Naive B cell (primary cell): ENCODE results near the gene CNGB1. TPM values are rescaled to one million over a fixed set of nuclear protein-coding genes. Genes with fewer than 3 reads are reported as not detected.
A peak's percentile ranks its signal among the peaks of the same experiment; 100 is the strongest.
"Not testable (repeated sequence)": the region's sequence is repeated elsewhere in the genome, so short reads cannot be mapped to it uniquely, and the experiment has no call there.

Source experiments
- ATAC-seq, 2 donors: fragments of 150-1000 bp; cut with Tn5 transposase; 2 replicates each; pipeline ENCODE4 v1.10.0; 2021; ENCODE audit warnings: low read depth in 2 of 2, mild to moderate bottlenecking in 2 of 2, moderate library complexity in 2 of 2
- DNase-seq: peaks from one replicate; pipeline ENCODE4 v3.0.0; 2022
- H3K27ac Mint-ChIP-seq, 6 donors: one replicate each; pipeline ENCODE4 v1.8.0; 2020 to 2022; ENCODE audit warnings: mild to moderate bottlenecking in 6 of 6, mixed read lengths in 6 of 6, moderate library complexity in 5 of 6, inconsistent platforms in 2 of 6
- H3K27me3 Mint-ChIP-seq, 3 donors: one replicate each; pipeline ENCODE4 v1.8.0; 2021 to 2022; ENCODE audit warnings: mixed read lengths in 3 of 3, mild to moderate bottlenecking in 1 of 3
- H3K36me3 Mint-ChIP-seq, 2 donors: one replicate each; pipeline ENCODE4 v1.8.0; 2020 to 2022; ENCODE audit warnings: mixed read lengths in 2 of 2, inconsistent platforms in 1 of 2, mild to moderate bottlenecking in 1 of 2
- H3K4me1 Mint-ChIP-seq, 3 donors: one replicate each; pipeline ENCODE4 v1.8.0; 2020 to 2022; ENCODE audit warnings: mixed read lengths in 3 of 3, inconsistent platforms in 1 of 3, mild to moderate bottlenecking in 1 of 3, moderate library complexity in 1 of 3
- H3K4me3 Mint-ChIP-seq, 8 donors: one replicate each; pipeline ENCODE4 v1.8.0; 2020 to 2022; ENCODE audit warnings: mild to moderate bottlenecking in 8 of 8, mixed read lengths in 8 of 8, moderate library complexity in 8 of 8, inconsistent platforms in 2 of 8
- H3K9me3 Mint-ChIP-seq, 7 donors: one replicate each; pipeline ENCODE4 v1.8.0; 2020 to 2022; ENCODE audit warnings: mixed read lengths in 7 of 7, mild to moderate bottlenecking in 5 of 7, inconsistent platforms in 2 of 7, moderate library complexity in 1 of 7
- polyA plus RNA-seq, 6 donors: library from polyadenylated mRNA; unstranded; fragments of 300-500 nt; fragmentation: Illumina TruSeq; gene quantifications; one replicate each; pipeline ENCODE4 v1.2.3, GENCODE V29; 2021; ENCODE audit warnings: low read depth in 6 of 6

Gene CNGB1
- polyA plus RNA-seq, 6 donors from 2014 or later: not detected

GRCh38 chr16:57844416-57845030 lies 126.4 kb downstream of the CNGB1 start:
- H3K27ac Mint-ChIP-seq: no peak overlapping the region
- no peak overlapping the region for H3K4me3 Mint-ChIP-seq
- peaks cover 0 to 23% (median 7%) of the 10 kb centered on the region in 3 donors for H3K27me3 Mint-ChIP-seq
- no peaks in the 10 kb centered on the region for H3K36me3 Mint-ChIP-seq
- peaks cover 0 to 2% (median 0%) of the 10 kb centered on the region in 3 donors for H3K4me1 Mint-ChIP-seq
- DNase-seq (no peak), ATAC-seq (no peak)
- peaks cover 0 to 4% (median 0%) of the 10 kb centered on the region in 7 donors for H3K9me3 Mint-ChIP-seq

GRCh38 chr16:57843400-57843799 lies 127.5 kb downstream of the CNGB1 start:
- Mint-ChIP-seq H3K27ac (no peak overlapping the region), H3K27me3 (peaks cover 0 to 23% (median 7%) of the 10 kb centered on the region in 3 donors), H3K9me3 (peaks cover 0 to 4% (median 0%) of the 10 kb centered on the region in 7 donors), H3K4me3 (no peak overlapping the region), H3K36me3 (no peaks in the 10 kb centered on the region), H3K4me1 (peaks cover 0 to 2% (median 0%) of the 10 kb centered on the region in 3 donors)
- no peak for DNase-seq
- ATAC-seq: no peak

GRCh38 chr16:57842601-57843000 lies 128.3 kb downstream of the CNGB1 start:
- Mint-ChIP-seq H3K27me3 (peaks cover 0 to 22% (median 7%) of the 10 kb centered on the region in 3 donors), H3K27ac (no peak overlapping the region), H3K4me1 (peaks cover 0 to 2% (median 0%) of the 10 kb centered on the region in 3 donors), H3K4me3 (no peak overlapping the region), H3K36me3 (no peaks in the 10 kb centered on the region), H3K9me3 (peaks cover 0 to 4% (median 0%) of the 10 kb centered on the region in 7 donors)
- ATAC-seq (no peak), DNase-seq (no peak)

GRCh38 chr16:57840833-57841232 lies 130.1 kb downstream of the CNGB1 start:
- Mint-ChIP-seq H3K27me3 (peaks cover 0 to 16% (median 7%) of the 10 kb centered on the region in 3 donors), H3K4me3 (no peak overlapping the region), H3K36me3 (no peaks in the 10 kb centered on the region), H3K9me3 (no peaks in the 10 kb centered on the region), H3K27ac (no peak overlapping the region), H3K4me1 (no peaks in the 10 kb centered on the region)
- no peak for DNase-seq
- ATAC-seq: no peak

GRCh38 chr16:57838161-57838560 lies 132.8 kb downstream of the CNGB1 start:
- H3K27me3 Mint-ChIP-seq: peaks cover 4 to 8% (median 5%) of the 10 kb centered on the region in 3 donors
- H3K4me1 Mint-ChIP-seq: no peaks in the 10 kb centered on the region
- no peaks in the 10 kb centered on the region for H3K9me3 Mint-ChIP-seq
- no peak for DNase-seq
- no peaks in the 10 kb centered on the region for H3K36me3 Mint-ChIP-seq
- no peak overlapping the region for H3K4me3 Mint-ChIP-seq
- no peak overlapping the region for H3K27ac Mint-ChIP-seq
- no peak for ATAC-seq

- Mint-ChIP-seq H3K4me1 (no peaks in the 10 kb centered on the region), H3K9me3 (no peaks in the 10 kb centered on the region), H3K36me3 (no peaks in the 10 kb centered on the region), H3K27me3 (peaks cover 5 to 11% (median 8%) of the 10 kb centered on the region in 3 donors), H3K4me3 (no peak overlapping the region), H3K27ac (peak overlapping the region in 1 of 6 donors; percentile 70)
- DNase-seq: no peak
- no peak for ATAC-seq
Measured at GRCh38 chr16:57837305-57838125, 133.4 kb downstream of the CNGB1 start.

GRCh38 chr16:57835439-57835838 lies 135.5 kb downstream of the CNGB1 start:
- not testable (repeated sequence) for H3K27ac Mint-ChIP-seq, DNase-seq, H3K36me3 Mint-ChIP-seq, H3K9me3 Mint-ChIP-seq, H3K4me1 Mint-ChIP-seq, H3K4me3 Mint-ChIP-seq, ATAC-seq
- peaks cover 2 to 17% (median 5%) of the 10 kb centered on the region in 3 donors for H3K27me3 Mint-ChIP-seq

- no peaks in the 10 kb centered on the region for H3K9me3 Mint-ChIP-seq
- ATAC-seq (no peak), DNase-seq (no peak)
- peaks cover 0 to 17% (median 5%) of the 10 kb centered on the region in 3 donors for H3K27me3 Mint-ChIP-seq
- H3K27ac Mint-ChIP-seq: no peak overlapping the region
- no peaks in the 10 kb centered on the region for H3K4me1 Mint-ChIP-seq
- no peaks in the 10 kb centered on the region for H3K36me3 Mint-ChIP-seq
- no peak overlapping the region for H3K4me3 Mint-ChIP-seq
Measured at GRCh38 chr16:57834936-57835335, 136.0 kb downstream of the CNGB1 start.

Other genes with a start within 250 kb of the CNGB1 start
- 10 to 100 TPM in 3 of 6 donors, 1 to 10 TPM in 3; 6.1 to 27.2 (median 10.0) TPM for gene KATNB1, start 235.4 kb downstream of the CNGB1 start, polyA plus RNA-seq
- 1 to 10 TPM in 2 of 6 donors, under 1 TPM in 1, not detected in 3; 0.54 to 1.3 (median 1.0) TPM for gene KIFC3, start 168.6 kb downstream of the CNGB1 start, polyA plus RNA-seq
- gene ZNF319, start 29.5 kb upstream of the CNGB1 start, polyA plus RNA-seq: 10 to 100 TPM in 1 of 6 donors, 1 to 10 TPM in 5; 3.1 to 10.7 (median 6.0) TPM
- gene USB1, start 30.3 kb upstream of the CNGB1 start, polyA plus RNA-seq: 10 to 100 TPM; 19.8 to 30.5 (median 25.8) TPM
- gene MMP15, start 54.6 kb upstream of the CNGB1 start, polyA plus RNA-seq: not detected
- 10 to 100 TPM; 23.6 to 41.9 (median 32.6) TPM for gene CFAP20, start 158.3 kb upstream of the CNGB1 start, polyA plus RNA-seq
- gene CSNK2A2, start 227.0 kb upstream of the CNGB1 start, polyA plus RNA-seq: 10 to 100 TPM in 3 of 6 donors, 1 to 10 TPM in 3; 5.9 to 12.2 (median 9.9) TPM